GM20000 (cell line): ENCODE data around the gene CENPS.

ENCODE experiments used
- DNase-seq: peaks from one replicate; pipeline ENCODE4 v3.0.0; 2012; ENCODE audit warnings: low spot score
- TF ChIP-seq, protein P1 (sequence below): IDR thresholded peaks from 2 replicates; pipeline ENCODE4 v1.5.1; 2012; ENCODE audit warnings: mild to moderate bottlenecking, control low read depth; ENCODE audit errors: extremely low read depth, missing control alignments

CENPS gene

GRCh38 chr1:10434590-10434989, 4.4 kb downstream of the CENPS start:
- TF ChIP-seq, protein P1, sequence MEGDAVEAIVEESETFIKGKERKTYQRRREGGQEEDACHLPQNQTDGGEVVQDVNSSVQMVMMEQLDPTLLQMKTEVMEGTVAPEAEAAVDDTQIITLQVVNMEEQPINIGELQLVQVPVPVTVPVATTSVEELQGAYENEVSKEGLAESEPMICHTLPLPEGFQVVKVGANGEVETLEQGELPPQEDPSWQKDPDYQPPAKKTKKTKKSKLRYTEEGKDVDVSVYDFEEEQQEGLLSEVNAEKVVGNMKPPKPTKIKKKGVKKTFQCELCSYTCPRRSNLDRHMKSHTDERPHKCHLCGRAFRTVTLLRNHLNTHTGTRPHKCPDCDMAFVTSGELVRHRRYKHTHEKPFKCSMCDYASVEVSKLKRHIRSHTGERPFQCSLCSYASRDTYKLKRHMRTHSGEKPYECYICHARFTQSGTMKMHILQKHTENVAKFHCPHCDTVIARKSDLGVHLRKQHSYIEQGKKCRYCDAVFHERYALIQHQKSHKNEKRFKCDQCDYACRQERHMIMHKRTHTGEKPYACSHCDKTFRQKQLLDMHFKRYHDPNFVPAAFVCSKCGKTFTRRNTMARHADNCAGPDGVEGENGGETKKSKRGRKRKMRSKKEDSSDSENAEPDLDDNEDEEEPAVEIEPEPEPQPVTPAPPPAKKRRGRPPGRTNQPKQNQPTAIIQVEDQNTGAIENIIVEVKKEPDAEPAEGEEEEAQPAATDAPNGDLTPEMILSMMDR, result no peak

GRCh38 chr1:10437052-10437451, 6.8 kb downstream of the CENPS start:
- DNase-seq, result no peak
- TF ChIP-seq, protein P1, result no peak

More at GRCh38 chr1:10434590-10434989, 4.4 kb downstream of the CENPS start:
- no peak for DNase-seq

DNA sequence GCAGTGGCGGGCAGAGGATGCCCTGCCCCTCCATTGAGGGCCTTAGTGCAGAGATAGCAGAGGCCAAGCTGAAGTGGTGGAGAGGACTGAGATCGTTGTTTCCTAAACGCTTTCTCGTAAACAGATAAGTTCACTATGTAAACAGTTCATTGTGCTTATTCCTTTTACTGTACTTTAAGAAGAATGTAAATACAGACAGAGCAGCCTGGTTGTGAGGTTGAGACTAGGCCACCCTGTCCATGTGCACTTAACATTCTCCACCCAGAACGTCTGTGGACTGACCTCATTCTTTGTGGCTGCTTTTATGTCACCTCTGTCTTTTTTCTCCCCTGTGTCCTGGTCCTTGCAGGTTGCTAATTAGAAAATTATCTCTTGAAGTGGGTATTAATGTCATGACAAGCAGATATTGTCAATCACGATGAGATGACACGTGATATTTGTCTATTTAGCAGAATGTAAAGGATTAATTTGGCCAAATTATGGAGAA, 8.5 kb downstream of the CENPS start:
- DNase-seq, result no peak
- TF ChIP-seq, protein P1, result no peak

DNA sequence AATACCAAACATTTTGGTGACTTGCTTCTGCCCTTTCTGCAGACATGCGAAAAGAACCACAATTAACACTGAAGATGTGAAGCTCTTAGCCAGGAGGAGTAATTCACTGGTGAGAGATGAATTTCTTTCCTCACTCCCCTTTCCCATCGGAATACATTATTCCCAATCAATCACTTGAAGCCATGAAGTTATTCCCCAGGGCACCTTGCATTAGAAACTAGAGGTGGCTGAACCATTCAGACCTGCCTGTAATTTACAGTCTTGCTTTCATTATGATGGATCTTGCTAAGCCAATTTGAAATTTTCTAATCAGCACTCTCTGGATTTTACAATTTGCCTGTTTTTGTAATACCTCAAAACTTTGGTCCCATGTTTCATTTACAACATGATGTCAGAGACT, 10.1 kb downstream of the CENPS start:
- DNase-seq, result no peak
- TF ChIP-seq, protein P1, result no peak

GRCh38 chr1:10440794-10441193, 10.6 kb downstream of the CENPS start:
- TF ChIP-seq, protein P1, result no peak
- no peak for DNase-seq

- DNase-seq, result no peak
- TF ChIP-seq, protein P1, result no peak
Observed at GRCh38 chr1:10444248-10444647, 14.0 kb downstream of the CENPS start.

DNA sequence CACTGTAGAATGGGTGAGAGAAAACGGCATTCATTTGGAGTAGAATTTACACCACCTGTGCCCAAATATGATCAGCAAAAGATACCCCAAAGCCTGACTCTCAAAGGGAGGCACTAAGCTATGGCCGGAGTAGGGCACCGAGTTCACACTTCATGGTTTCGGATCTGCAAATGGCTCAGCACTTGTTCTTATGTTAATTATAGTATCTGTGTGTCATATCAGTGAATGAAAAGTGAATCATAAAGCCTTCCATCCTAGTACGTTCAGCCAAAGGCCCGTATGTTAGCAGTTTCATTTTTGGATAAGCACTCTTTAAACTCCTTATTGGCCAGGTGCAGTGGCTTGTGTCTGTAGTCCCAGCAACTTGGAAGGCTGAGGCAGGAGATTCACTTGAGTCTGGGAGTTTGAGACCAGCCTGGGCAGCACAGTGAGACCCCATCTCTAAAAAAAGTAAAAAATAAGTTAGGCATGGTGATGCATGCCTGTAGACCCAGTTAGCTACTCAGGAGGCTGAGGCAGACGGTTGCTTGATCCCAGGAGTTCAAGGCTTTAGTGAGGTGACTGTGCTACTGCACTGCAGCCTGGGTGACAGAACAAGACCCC, 14.7 kb downstream of the CENPS start:
- TF ChIP-seq, protein P1, result no peak
- DNase-seq, result no peak
